ENCODE measurements around the gene RCAN2.

DNA sequence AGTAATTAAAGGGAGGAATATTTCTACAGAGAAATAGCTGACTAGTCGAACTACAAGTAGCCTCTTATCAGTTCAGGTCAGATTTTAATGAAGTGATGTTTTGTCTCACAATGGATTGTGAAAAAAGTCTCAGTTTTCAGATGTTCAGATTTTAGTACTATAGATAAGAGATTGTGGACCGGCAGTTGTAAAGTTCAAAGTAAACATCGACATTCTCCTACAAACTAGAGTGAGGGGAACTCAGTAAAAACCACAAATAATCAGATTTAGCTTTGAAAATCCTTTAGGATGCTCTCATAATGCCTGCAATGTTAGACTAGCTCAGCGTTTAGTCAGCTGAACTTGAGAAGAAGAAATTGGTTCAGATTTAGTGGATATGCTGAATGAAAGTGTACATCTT lies 39.9 kb downstream of the RCAN2 start:
- TF ChIP-seq, protein P1, sequence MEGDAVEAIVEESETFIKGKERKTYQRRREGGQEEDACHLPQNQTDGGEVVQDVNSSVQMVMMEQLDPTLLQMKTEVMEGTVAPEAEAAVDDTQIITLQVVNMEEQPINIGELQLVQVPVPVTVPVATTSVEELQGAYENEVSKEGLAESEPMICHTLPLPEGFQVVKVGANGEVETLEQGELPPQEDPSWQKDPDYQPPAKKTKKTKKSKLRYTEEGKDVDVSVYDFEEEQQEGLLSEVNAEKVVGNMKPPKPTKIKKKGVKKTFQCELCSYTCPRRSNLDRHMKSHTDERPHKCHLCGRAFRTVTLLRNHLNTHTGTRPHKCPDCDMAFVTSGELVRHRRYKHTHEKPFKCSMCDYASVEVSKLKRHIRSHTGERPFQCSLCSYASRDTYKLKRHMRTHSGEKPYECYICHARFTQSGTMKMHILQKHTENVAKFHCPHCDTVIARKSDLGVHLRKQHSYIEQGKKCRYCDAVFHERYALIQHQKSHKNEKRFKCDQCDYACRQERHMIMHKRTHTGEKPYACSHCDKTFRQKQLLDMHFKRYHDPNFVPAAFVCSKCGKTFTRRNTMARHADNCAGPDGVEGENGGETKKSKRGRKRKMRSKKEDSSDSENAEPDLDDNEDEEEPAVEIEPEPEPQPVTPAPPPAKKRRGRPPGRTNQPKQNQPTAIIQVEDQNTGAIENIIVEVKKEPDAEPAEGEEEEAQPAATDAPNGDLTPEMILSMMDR (IDR thresholded peaks at IDR 0.05) = no peak
- TF ChIP-seq EZH2 (IDR thresholded peaks at IDR 0.05; ENCODE audit: borderline replicate concordance, insufficient read depth, low read depth, low read length, poor library complexity, severe bottlenecking) = no peak

Measured in B cell (primary cell).